HepG2 (cell line): ENCODE measurements around the gene FAT1. TPM values are rescaled to one million over a fixed set of nuclear protein-coding genes. Genes with fewer than 3 reads are reported as not detected.

Experiments
- FOXP4 ChIP-seq: sonication (generic); formaldehyde crosslinking; IDR thresholded peaks from 2 replicates; pipeline ENCODE4 v1.4.0; 2020; ENCODE audit warnings: missing genetic modification reagents
- KDM1A ChIP-seq: IDR thresholded peaks from 2 replicates; pipeline ENCODE4 v1.6.1; 2016; ENCODE audit warnings: missing compliant biosample characterization
- KLF12 ChIP-seq: sonication (generic); formaldehyde crosslinking; IDR thresholded peaks from 2 replicates; pipeline ENCODE4 v1.4.0; 2020; ENCODE audit warnings: missing genetic modification reagents, borderline replicate concordance
- PITX1 ChIP-seq: sonication (generic); formaldehyde crosslinking; IDR thresholded peaks from 2 replicates; pipeline ENCODE4 v1.5.1; 2020; ENCODE audit warnings: mild to moderate bottlenecking, missing genetic modification reagents
- RBM39 ChIP-seq: fragments of 200-400 bp; formaldehyde crosslinking; IDR thresholded peaks from one replicate; pipeline ENCODE4 v1.6.1; 2018; ENCODE audit warnings: antibody characterized with exemption, mild to moderate bottlenecking, low read depth, low read length; ENCODE audit not compliant: poor library complexity, severe bottlenecking
- SALL1 ChIP-seq: sonication (generic); formaldehyde crosslinking; IDR thresholded peaks from 2 replicates; pipeline ENCODE4 v1.8.0; 2022; ENCODE audit warnings: mild to moderate bottlenecking, missing genetic modification reagents
- SOX5 ChIP-seq: IDR thresholded peaks from 2 replicates; pipeline ENCODE4 v1.6.1; 2016; ENCODE audit warnings: borderline replicate concordance
- SP4 ChIP-seq: sonication (generic); formaldehyde crosslinking; IDR thresholded peaks from 2 replicates; pipeline ENCODE4 v1.8.1; 2023; ENCODE audit warnings: mild to moderate bottlenecking, missing genetic modification reagents
- UBTF ChIP-seq: sonication (generic); formaldehyde crosslinking; IDR thresholded peaks from 2 replicates; pipeline ENCODE4 v1.4.0; 2020; ENCODE audit warnings: mild to moderate bottlenecking, missing genetic modification reagents
- ZBTB43 ChIP-seq: sonication (generic); formaldehyde crosslinking; conservative IDR thresholded peaks from 2 replicates; pipeline ENCODE4 v1.4.0; 2020; ENCODE audit warnings: missing genetic modification reagents
- ZBTB46 ChIP-seq: sonication (generic); formaldehyde crosslinking; IDR thresholded peaks from 2 replicates; pipeline ENCODE4 v1.4.0; 2020; ENCODE audit warnings: mild to moderate bottlenecking, missing genetic modification reagents, borderline replicate concordance
- ZNF574 ChIP-seq: sonication (generic); formaldehyde crosslinking; IDR thresholded peaks from 2 replicates; pipeline ENCODE4 v1.4.0; 2020; ENCODE audit warnings: missing genetic modification reagents
- ZNF607 ChIP-seq: sonication (generic); formaldehyde crosslinking; IDR thresholded peaks from 2 replicates; pipeline ENCODE4 v1.5.1; 2020; ENCODE audit warnings: missing genetic modification reagents, mild to moderate bottlenecking, borderline replicate concordance
- ZNF639 ChIP-seq: conservative IDR thresholded peaks from 2 replicates; pipeline ENCODE4 v1.6.1; 2018; ENCODE audit warnings: missing genetic modification reagents
- polyA plus RNA-seq, 8 experiments: library from polyadenylated mRNA; depleted of rRNA in 3 of 8; stranded (reverse) in 7 of 8; unstranded in 1 of 8; fragments of >200 nt; fragmentation: Illumina TruSeq in 4 of 8; extraction: Trizol in 4 of 8; gene quantifications; 2 replicates each; pipeline versions ENCODE4 v1.2.1 to v1.2.3, GENCODE V29; 2011 to 2016; ENCODE audit warnings: low read depth in 4 of 8, missing spikeins in 1 of 8, mixed read lengths in 1 of 8; ENCODE audit not compliant: insufficient read depth in 1 of 8
- total RNA-seq, 5 experiments: library from RNA; depleted of rRNA; stranded (reverse); fragments of >200 nt; fragmentation: Illumina TruSeq; extraction: Trizol; gene quantifications; 2 replicates each; pipeline ENCODE4 v1.2.3, GENCODE V29; 2016; ENCODE audit warnings: low read depth in 1 of 5

FAT1 gene
- total and polyA plus RNA-seq, 2 of the 13 experiments (the other 11 are each of a cell fraction or from before 2014, with no cell fraction given) = 185 to 216 TPM

- TF ChIP-seq KLF12 (CRISPR knock-in tag) (no peak), UBTF (CRISPR knock-in tag) (peak; percentile 69; the same call in 1 of the 2 replicates), SP4 (no peak), ZNF607 (CRISPR knock-in tag) (no peak), ZNF639 (CRISPR knock-in tag) (no peak), SOX5 (CRISPR knock-in tag) (no peak), ZBTB43 (CRISPR knock-in tag) (no peak), ZNF574 (CRISPR knock-in tag) (no peak), KDM1A (CRISPR knock-in tag) (no peak), FOXP4 (CRISPR knock-in tag) (no peak), RBM39 (peak; percentile 66), ZBTB46 (CRISPR knock-in tag) (no peak), PITX1 (CRISPR knock-in tag) (no peak), SALL1 (CRISPR knock-in tag) (peak; percentile 28; the same call in 1 of the 2 replicates)
Measured at GRCh38 chr4:186724058-186724863, 605 bp upstream of the FAT1 start (continued).
